MCF 10A (cell line): ENCODE measurements around the gene NELL1. TPM values are rescaled to one million over a fixed set of nuclear protein-coding genes. Genes with fewer than 3 reads are reported as not detected.

Source experiments
- BruUV-seq: library from RNA; stranded (reverse); fragments of 400-500 nt; replicated peaks from 2 replicates; lab custom pipeline; 2021; lab: Mats Ljungman, UMichigan
- CTCF ChIA-PET: fragments of 300-600 bp; sonication (Branson Sonifier 250); formaldehyde crosslinking; extraction: SDS; loops from one replicate; lab custom pipeline; 2021; ENCODE audit warnings: antibody characterized with exemption, inconsistent platforms; lab: Yijun Ruan, JAX
- POLR2A ChIA-PET: fragments of 300-600, 350-650 bp; sonication (Branson Sonifier 250); formaldehyde crosslinking; extraction: SDS; loops from one replicate; lab custom pipeline; 2020; ENCODE audit warnings: antibody characterized with exemption, inconsistent platforms; lab: Yijun Ruan, JAX
- DNase-seq: peaks from one replicate; pipeline ENCODE4 v3.0.0-alpha.2; 2018; ENCODE audit not compliant: unreplicated experiment
- H3K27ac Mint-ChIP-seq: one replicate; pipeline ENCODE4 v1.8.0; 2022; ENCODE audit warnings: mild to moderate bottlenecking, low read depth, mixed read lengths; ENCODE audit not compliant: unreplicated experiment
- H3K27me3 Mint-ChIP-seq: one replicate; pipeline ENCODE4 v1.8.0; 2022; ENCODE audit warnings: mixed read lengths; ENCODE audit not compliant: insufficient read depth, unreplicated experiment
- H3K36me3 Mint-ChIP-seq: one replicate; pipeline ENCODE4 v1.8.0; 2022; ENCODE audit warnings: mild to moderate bottlenecking, moderate library complexity, mixed read lengths; ENCODE audit not compliant: insufficient read depth, unreplicated experiment
- H3K4me1 Mint-ChIP-seq: one replicate; pipeline ENCODE4 v1.8.0; 2022; ENCODE audit warnings: mixed read lengths; ENCODE audit not compliant: insufficient read depth, unreplicated experiment
- H3K4me3 Mint-ChIP-seq: one replicate; pipeline ENCODE4 v1.8.0; 2022; ENCODE audit warnings: mild to moderate bottlenecking, moderate library complexity, mixed read lengths; ENCODE audit not compliant: unreplicated experiment
- H3K9me3 Mint-ChIP-seq: one replicate; pipeline ENCODE4 v1.8.0; 2022; ENCODE audit warnings: mixed read lengths; ENCODE audit not compliant: unreplicated experiment
- intact Hi-C: fragments of 100-400 bp; cut with micrococcal nuclease; formaldehyde crosslinking; loops from 2 replicates; pipeline ENCODE4 v1.14.1; 2022
- total RNA-seq: library from RNA; stranded (reverse); gene quantifications from 2 replicates; pipeline ENCODE4 v1.2.3, GENCODE V29; 2022
- TF ChIP-seq, protein P1 (sequence below): fragments of 200-600 bp; IDR thresholded peaks from one replicate; pipeline ENCODE4 v1.8.0; 2022; ENCODE audit warnings: antibody characterized with exemption, mild to moderate bottlenecking; ENCODE audit not compliant: unreplicated experiment

NELL1 gene
- total RNA-seq, 1 experiment from 2014 or later: not detected

GRCh38 chr11:20759541-20759940 is 90.2 kb downstream of the NELL1 start:
- Mint-ChIP-seq H3K4me1 (no peaks in the 10 kb centered on the region), H3K9me3 (peaks cover 16% of the 10 kb centered on the region), H3K27ac (no peak overlapping the region), H3K4me3 (no peak overlapping the region), H3K36me3 (no peaks in the 10 kb centered on the region), H3K27me3 (no peaks in the 10 kb centered on the region)
- TF ChIP-seq, protein P1, sequence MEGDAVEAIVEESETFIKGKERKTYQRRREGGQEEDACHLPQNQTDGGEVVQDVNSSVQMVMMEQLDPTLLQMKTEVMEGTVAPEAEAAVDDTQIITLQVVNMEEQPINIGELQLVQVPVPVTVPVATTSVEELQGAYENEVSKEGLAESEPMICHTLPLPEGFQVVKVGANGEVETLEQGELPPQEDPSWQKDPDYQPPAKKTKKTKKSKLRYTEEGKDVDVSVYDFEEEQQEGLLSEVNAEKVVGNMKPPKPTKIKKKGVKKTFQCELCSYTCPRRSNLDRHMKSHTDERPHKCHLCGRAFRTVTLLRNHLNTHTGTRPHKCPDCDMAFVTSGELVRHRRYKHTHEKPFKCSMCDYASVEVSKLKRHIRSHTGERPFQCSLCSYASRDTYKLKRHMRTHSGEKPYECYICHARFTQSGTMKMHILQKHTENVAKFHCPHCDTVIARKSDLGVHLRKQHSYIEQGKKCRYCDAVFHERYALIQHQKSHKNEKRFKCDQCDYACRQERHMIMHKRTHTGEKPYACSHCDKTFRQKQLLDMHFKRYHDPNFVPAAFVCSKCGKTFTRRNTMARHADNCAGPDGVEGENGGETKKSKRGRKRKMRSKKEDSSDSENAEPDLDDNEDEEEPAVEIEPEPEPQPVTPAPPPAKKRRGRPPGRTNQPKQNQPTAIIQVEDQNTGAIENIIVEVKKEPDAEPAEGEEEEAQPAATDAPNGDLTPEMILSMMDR: no peak
- no TSS peak for BruUV-seq
- ChIA-PET POLR2A (no interaction called here), CTCF (no interaction called here)
- no peak for DNase-seq
- intact Hi-C loops: no loop called here

DNA sequence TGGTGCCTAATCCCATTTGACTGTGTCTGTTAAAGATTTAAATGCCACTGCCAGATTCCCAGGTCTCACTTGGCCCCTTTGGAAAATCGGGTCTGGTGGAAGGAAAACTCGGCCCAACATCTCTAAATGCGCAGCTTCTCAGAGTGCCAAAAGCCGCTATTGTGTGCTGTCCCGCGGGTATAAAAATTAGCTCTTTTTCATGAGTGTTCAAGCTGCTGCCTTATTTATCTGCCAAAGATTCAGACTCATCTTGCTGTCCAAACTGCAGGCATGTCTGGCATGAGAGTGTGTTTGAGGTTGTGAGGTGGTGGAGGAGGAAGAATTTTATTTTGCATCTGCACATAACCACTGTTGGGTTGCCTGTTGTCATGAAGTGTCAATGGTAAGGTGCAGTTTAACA is 91.4 kb downstream of the NELL1 start:
- CTCF ChIA-PET: no interaction called here

GRCh38 chr11:20762116-20762844 is 92.9 kb downstream of the NELL1 start:
- Mint-ChIP-seq H3K4me1 (no peaks in the 10 kb centered on the region), H3K9me3 (peaks cover 21% of the 10 kb centered on the region), H3K27ac (no peak overlapping the region), H3K27me3 (no peaks in the 10 kb centered on the region), H3K36me3 (no peaks in the 10 kb centered on the region), H3K4me3 (no peak overlapping the region)
- no peak for DNase-seq
- ChIA-PET CTCF (no interaction called here), POLR2A (no interaction called here)
- intact Hi-C loops: no loop called here
- no TSS peak for BruUV-seq
- TF ChIP-seq, protein P1: no peak

More for the DNA sequence above, 91.4 kb downstream of the NELL1 start:
- Mint-ChIP-seq H3K4me3 (no peak overlapping the region), H3K9me3 (peaks cover 24% of the 10 kb centered on the region), H3K36me3 (no peaks in the 10 kb centered on the region), H3K4me1 (no peaks in the 10 kb centered on the region), H3K27me3 (no peaks in the 10 kb centered on the region), H3K27ac (no peak overlapping the region)
- POLR2A ChIA-PET: no interaction called here
- intact Hi-C loops: no loop called here
- no TSS peak for BruUV-seq
- TF ChIP-seq, protein P1: no peak
- no peak for DNase-seq

DNA sequence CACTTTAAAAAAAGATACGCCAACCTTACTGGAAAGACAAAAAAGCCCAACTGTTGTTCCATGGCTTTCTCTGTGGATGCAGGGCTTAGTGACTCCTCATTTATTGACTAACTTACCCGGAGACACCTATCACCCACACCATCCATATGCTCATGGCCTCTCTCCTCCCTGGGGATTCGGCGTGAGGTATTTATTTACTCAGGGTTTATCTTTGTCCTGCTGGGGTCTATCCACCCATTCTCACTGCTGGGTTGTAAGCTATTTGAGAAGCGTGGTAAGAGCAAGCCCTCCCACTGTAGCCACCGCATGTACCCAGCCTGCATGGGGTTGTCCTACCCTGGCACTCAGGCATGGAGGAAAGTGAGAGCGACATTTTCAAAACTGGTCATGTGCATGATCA is 93.6 kb downstream of the NELL1 start:
- TF ChIP-seq, protein P1: no peak
- H3K4me3 Mint-ChIP-seq: no peak overlapping the region
- no peak overlapping the region for H3K27ac Mint-ChIP-seq
- CTCF ChIA-PET: no interaction called here
- intact Hi-C loops: no loop called here
- H3K9me3 Mint-ChIP-seq: peaks cover 14% of the 10 kb centered on the region
- no peak for DNase-seq
- no TSS peak for BruUV-seq
- no peaks in the 10 kb centered on the region for H3K27me3 Mint-ChIP-seq
- H3K36me3 Mint-ChIP-seq: no peaks in the 10 kb centered on the region
- H3K4me1 Mint-ChIP-seq: no peaks in the 10 kb centered on the region
- POLR2A ChIA-PET: no interaction called here
